Esophagus squamous epithelium (tissue), 5 donors: ENCODE data around the gene AMT. TPM values are rescaled to one million over a fixed set of nuclear protein-coding genes. Genes with fewer than 3 reads are reported as not detected.

Experiments
- DNase-seq: peaks from one replicate; lab custom pipeline; 2025; lab: John Stamatoyannopoulos, UW
- H3K27ac ChIP-seq, 4 donors: fragments of 200-600 bp; sonication (generic); one replicate each; pipeline ENCODE4 v1.5.1; 2016 to 2019; ENCODE audit warnings: mild to moderate bottlenecking in 1 of 4
- H3K27me3 ChIP-seq, 4 donors: fragments of 200-600 bp; sonication (generic); 1 replicate in 3 of 4; 2 replicates in 1 of 4; pipeline versions ENCODE4 v1.5.1 to v1.6.0; 2017 to 2021; ENCODE audit warnings: antibody characterized with exemption in 1 of 4
- H3K36me3 ChIP-seq, 3 donors: fragments of 200-600 bp; sonication (generic); one replicate each; pipeline ENCODE4 v1.5.1; 2016 to 2019
- H3K4me1 ChIP-seq, 3 donors: fragments of 200-600 bp; sonication (generic); one replicate each; pipeline ENCODE4 v1.5.1; 2017 to 2019
- H3K4me3 ChIP-seq, 4 donors: fragments of 200-600 bp; sonication (generic); 1 replicate in 3 of 4; 2 replicates in 1 of 4; pipeline ENCODE4 v1.5.1; 2016 to 2019; ENCODE audit warnings: mild to moderate bottlenecking in 2 of 4, moderate library complexity in 1 of 4
- H3K9me3 ChIP-seq, 3 donors: fragments of 200-600 bp; sonication (generic); one replicate each; pipeline ENCODE4 v1.5.1; 2016 to 2019
- CTCF ChIP-seq, 6 experiments: fragments of 450-650 bp in 4 of 6; fragments of 200-600 bp in 2 of 6; sonication (generic) in 2 of 6; IDR thresholded peaks; one replicate each; pipeline ENCODE4 v1.5.1; 2016 to 2019; ENCODE audit warnings: antibody characterized with exemption in 6 of 6, mild to moderate bottlenecking in 4 of 6, moderate library complexity in 4 of 6
- POLR2A ChIP-seq, 4 donors: fragments of 450-650 bp; IDR thresholded peaks; one replicate each; pipeline ENCODE4 v1.6.1; 2017; ENCODE audit warnings: antibody characterized with exemption in 4 of 4, mild to moderate bottlenecking in 4 of 4, moderate library complexity in 3 of 4
- WGBS, 2 donors: methylation state at CpG; one replicate each; pipeline ENCODE4 v1.1.5; 2018; 5-methylcytosine and 5-hydroxymethylcytosine counted together
- intact Hi-C: fragments of 100-400 bp; cut with DNase I; formaldehyde crosslinking; loops from one replicate; pipeline ENCODE4 v1.15.0; 2022
- total RNA-seq, 4 donors: library from RNA; depleted of rRNA; stranded (reverse); fragments of >200 nt; gene quantifications; one replicate each; pipeline ENCODE4 v1.1.0, GENCODE V29; 2016
- donor health status: DM: yes; HTN: yes; CAD: no.

The AMT gene
- total RNA-seq, 4 donors from 2014 or later: 0.80 to 1.7 (median 1.2) TPM

GRCh38 chr3:49466085-49466484, 43.8 kb upstream of the AMT start:
- no peaks in the 10 kb centered on the region for H3K9me3 ChIP-seq

DNA sequence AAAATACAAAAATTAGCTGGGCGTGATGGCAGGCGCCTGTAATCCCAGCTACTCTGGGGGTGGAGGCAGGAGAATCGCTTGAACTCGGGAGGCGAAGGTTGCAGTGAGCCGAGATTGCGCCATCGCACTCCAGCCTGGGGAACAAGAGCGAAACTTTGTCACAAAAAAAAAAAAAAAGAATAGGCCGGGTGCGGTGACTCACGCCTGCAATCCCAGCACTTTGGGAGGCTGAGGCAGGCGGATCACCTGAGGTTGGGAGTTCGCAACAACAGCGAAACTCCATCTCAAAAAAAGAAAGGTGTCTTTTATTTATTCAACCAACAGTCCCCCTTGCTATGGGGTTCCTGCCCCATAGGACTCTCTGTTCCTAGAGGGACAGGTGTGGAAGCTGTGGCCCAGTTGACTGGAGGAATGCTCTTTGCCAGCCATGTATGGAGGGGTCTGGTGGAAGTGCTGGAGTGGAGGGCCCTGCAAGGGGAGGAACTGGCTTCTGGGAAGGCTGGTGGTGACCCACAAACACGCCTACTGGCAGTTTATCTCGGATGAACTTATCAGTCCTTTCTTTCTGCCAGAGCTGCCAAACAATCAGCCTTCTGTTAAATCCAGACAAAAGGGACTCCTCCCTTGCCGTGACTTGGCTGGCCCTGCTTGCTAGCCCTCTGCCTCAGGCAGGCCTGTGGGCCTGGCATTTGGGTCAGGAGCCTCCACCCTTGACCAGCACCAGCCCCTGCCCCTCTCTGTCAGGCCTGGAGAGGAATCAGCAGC, 43.2 kb upstream of the AMT start:
- TF ChIP-seq CTCF (IDR thresholded peaks at IDR 0.05) (no peak), POLR2A (IDR thresholded peaks at IDR 0.05) (no peak)
- Histone ChIP-seq H3K36me3 (no peaks in the 10 kb centered on the region), H3K9me3 (no peaks in the 10 kb centered on the region), H3K27ac (peak overlapping the region; percentile 13 to 73 (median 45)), H3K4me3 (no peak overlapping the region), H3K4me1 (peaks cover 9 to 45% (median 34%) of the 10 kb centered on the region in 3 donors), H3K27me3 (no peaks in the 10 kb centered on the region)
- intact Hi-C loops: no loop called here
- WGBS, 2 donors: 66 to 81% methylated on average over 16 to 18 of the region's 18 CpGs
- no peak for DNase-seq

More at GRCh38 chr3:49466085-49466484, 43.8 kb upstream of the AMT start:
- 82 to 83% methylated on average over 2 of the region's 2 CpGs for WGBS, 2 donors
- Histone ChIP-seq H3K27ac (peak overlapping the region; percentile 13 to 73 (median 45)), H3K4me3 (no peak overlapping the region), H3K4me1 (peaks cover 11 to 45% (median 33%) of the 10 kb centered on the region in 3 donors), H3K27me3 (no peaks in the 10 kb centered on the region), H3K36me3 (no peaks in the 10 kb centered on the region)
- intact Hi-C loops: no loop called here
- no peak for DNase-seq
- TF ChIP-seq POLR2A (IDR thresholded peaks at IDR 0.05) (no peak), CTCF (IDR thresholded peaks at IDR 0.05) (no peak)

DNA sequence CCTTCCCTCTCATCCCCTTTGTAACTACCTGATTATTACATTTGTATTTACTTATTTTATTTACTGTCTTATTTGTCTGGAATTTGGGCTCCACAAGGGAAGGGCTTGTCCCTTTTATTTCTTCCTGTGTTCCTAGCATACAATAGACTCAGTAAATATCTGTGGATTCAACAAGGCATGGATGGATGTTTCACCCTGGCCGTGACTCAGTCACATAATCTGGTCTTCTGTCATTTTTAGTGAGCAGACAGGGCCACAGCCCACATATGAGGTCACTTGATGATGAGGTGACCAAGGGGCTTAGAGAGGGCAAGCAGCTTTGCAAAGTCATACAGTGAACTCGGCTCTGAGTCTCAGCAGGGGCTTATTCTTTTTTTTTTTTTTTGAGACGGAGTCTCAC, 39.9 kb upstream of the AMT start:
- DNase-seq: no peak
- H3K9me3 ChIP-seq: no peaks in the 10 kb centered on the region
- H3K4me1 ChIP-seq: peaks cover 0 to 27% (median 21%) of the 10 kb centered on the region in 3 donors
- H3K27ac ChIP-seq: peak overlapping the region in 2 of 4 donors; percentile 55 to 59
- H3K4me3 ChIP-seq: no peak overlapping the region
- 71% methylated on average over 3 of the region's 3 CpGs for WGBS, 2 donors
- intact Hi-C loops: no loop called here
- no peaks in the 10 kb centered on the region for H3K27me3 ChIP-seq
- TF ChIP-seq CTCF (IDR thresholded peaks at IDR 0.05) (no peak), POLR2A (IDR thresholded peaks at IDR 0.05) (no peak)
- H3K36me3 ChIP-seq: no peaks in the 10 kb centered on the region

GRCh38 chr3:49461443-49462171, 39.3 kb upstream of the AMT start:
- Histone ChIP-seq H3K27me3 (no peaks in the 10 kb centered on the region), H3K4me3 (no peak overlapping the region), H3K4me1 (peaks cover 0 to 27% (median 21%) of the 10 kb centered on the region in 3 donors), H3K9me3 (no peaks in the 10 kb centered on the region), H3K36me3 (no peaks in the 10 kb centered on the region), H3K27ac (peak overlapping the region in 3 of 4 donors; percentile 19 to 59 (median 55))
- intact Hi-C loops: no loop called here
- no peak for DNase-seq
- 4 to 9% methylated on average over 1 of the region's 1 CpG for WGBS, 2 donors
- TF ChIP-seq CTCF (IDR thresholded peaks at IDR 0.05): no peak
- no peak for TF ChIP-seq POLR2A (IDR thresholded peaks at IDR 0.05)

DNA sequence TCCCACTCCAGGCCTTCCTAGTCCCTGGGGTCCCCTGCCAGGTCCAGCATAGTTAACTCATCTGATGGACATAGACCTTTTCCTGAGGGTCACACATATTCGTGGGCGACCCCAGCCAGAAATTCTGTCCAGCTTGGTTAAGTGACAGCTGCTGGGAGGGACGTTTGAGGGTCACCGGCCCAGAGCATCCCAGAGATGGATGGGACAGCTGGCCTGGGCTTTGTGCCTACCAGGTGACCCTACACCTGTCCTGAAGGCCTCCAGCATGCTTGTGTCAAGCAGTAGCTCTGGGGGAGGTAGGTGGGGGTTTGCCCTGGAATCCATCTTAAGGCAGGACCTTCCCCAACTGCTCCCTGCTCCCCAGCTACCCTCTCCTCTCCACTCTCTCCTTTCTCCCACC, 38.7 kb upstream of the AMT start:
- H3K4me3 ChIP-seq: no peak overlapping the region
- intact Hi-C loops: no loop called here
- peaks cover 0 to 27% (median 20%) of the 10 kb centered on the region in 3 donors for H3K4me1 ChIP-seq
- no peaks in the 10 kb centered on the region for H3K36me3 ChIP-seq
- H3K27me3 ChIP-seq: no peaks in the 10 kb centered on the region
- no peak for DNase-seq
- no peak for TF ChIP-seq POLR2A (IDR thresholded peaks at IDR 0.05)
- no peak for TF ChIP-seq CTCF (IDR thresholded peaks at IDR 0.05)
- WGBS, 2 donors: 94% methylated on average over 3 of the region's 4 CpGs; no CpG with 5 or more reads in 1 of the 2 donors
- no peaks in the 10 kb centered on the region for H3K9me3 ChIP-seq
- H3K27ac ChIP-seq: peak overlapping the region in 1 of 4 donors; percentile 19
